Measurements from ENCODE around the gene TCF3.

TCF3 gene

GRCh38 chr19:1661995-1662394 is 9.6 kb upstream of the TCF3 start:
- H3K36me3 ChIP-seq (ENCODE audit: control insufficient read depth in 1 of 2, insufficient read depth in 2 of 2, low read depth in 1 of 2, low read length in 2 of 2) = no peaks in the 10 kb centered on the region
- no peak for DNase-seq
- no peak overlapping the region for H3K27ac ChIP-seq (ENCODE audit: low read length, poor library complexity, severe bottlenecking)
- H4K91ac ChIP-seq (ENCODE audit: low read length) = no peak overlapping the region
- no peak overlapping the region for H3K14ac ChIP-seq (ENCODE audit: low read length in 2 of 2)
- no peaks in the 10 kb centered on the region for H3K79me1 ChIP-seq (replicated peaks; ENCODE audit: low read length, poor library complexity, severe bottlenecking)
- H3K9me3 ChIP-seq (ENCODE audit: control insufficient read depth, low read length) = no peaks in the 10 kb centered on the region
- no peak overlapping the region for H3K4me3 ChIP-seq (ENCODE audit: insufficient read depth in 1 of 2, low read depth in 1 of 2, low read length in 2 of 2)
- no peak overlapping the region for H2BK12ac ChIP-seq (ENCODE audit: low read length in 2 of 2)
- H3K4ac ChIP-seq (ENCODE audit: low read depth in 1 of 2, low read length in 2 of 2) = no peak overlapping the region
- H3K4me1 ChIP-seq (ENCODE audit: control insufficient read depth, insufficient read depth, low read depth, low read length) = peaks cover 10% of the 10 kb centered on the region
- H2AK5ac ChIP-seq (ENCODE audit: low read length, severe bottlenecking) = no peak overlapping the region
- H3K18ac ChIP-seq (ENCODE audit: low read depth in 1 of 2, low read length in 2 of 2) = no peak overlapping the region
- H3K23ac ChIP-seq (ENCODE audit: low read length in 2 of 2) = no peak overlapping the region
- H3K9ac ChIP-seq (ENCODE audit: low read length) = no peak overlapping the region
- peaks cover 0 to 17% of the 10 kb centered on the region in 2 experiments for H3K27me3 ChIP-seq (ENCODE audit: control insufficient read depth in 1 of 2, insufficient read depth in 1 of 2, low read length in 2 of 2)
- no peak overlapping the region for H2AFZ ChIP-seq (ENCODE audit: low read depth, low read length)
- no peak overlapping the region for H3K4me2 ChIP-seq (ENCODE audit: low read length, poor library complexity, severe bottlenecking)
- no peak overlapping the region for H2BK120ac ChIP-seq (ENCODE audit: low read depth, low read length)
- H2BK15ac ChIP-seq (ENCODE audit: low read depth, poor library complexity, severe bottlenecking) = no peak overlapping the region
- WGBS = 98% methylated on average over 3 of the region's 4 CpGs
- no peak overlapping the region for H4K8ac ChIP-seq (ENCODE audit: low read length)
- H2BK5ac ChIP-seq (ENCODE audit: low read depth, low read length, poor library complexity, severe bottlenecking) = no peak overlapping the region

GRCh38 chr19:1659084-1659427 is 6.6 kb upstream of the TCF3 start:
- Histone ChIP-seq H2BK12ac (ENCODE audit: low read length in 2 of 2) (no peak overlapping the region), H3K23ac (ENCODE audit: low read length in 2 of 2) (no peak overlapping the region), H2BK5ac (ENCODE audit: low read depth, low read length, poor library complexity, severe bottlenecking) (no peak overlapping the region), H3K27me3 (ENCODE audit: control insufficient read depth in 1 of 2, insufficient read depth in 1 of 2, low read length in 2 of 2) (peaks cover 0 to 11% of the 10 kb centered on the region in 2 experiments), H3K27ac (ENCODE audit: low read length, poor library complexity, severe bottlenecking) (no peak overlapping the region), H3K9ac (ENCODE audit: low read length) (no peak overlapping the region), H2AFZ (ENCODE audit: low read depth, low read length) (no peak overlapping the region), H3K36me3 (ENCODE audit: control insufficient read depth in 1 of 2, insufficient read depth in 2 of 2, low read depth in 1 of 2, low read length in 2 of 2) (no peaks in the 10 kb centered on the region), H3K4ac (ENCODE audit: low read depth in 1 of 2, low read length in 2 of 2) (no peak overlapping the region), H3K4me1 (ENCODE audit: control insufficient read depth, insufficient read depth, low read depth, low read length) (peaks cover 20% of the 10 kb centered on the region), H3K4me2 (ENCODE audit: low read length, poor library complexity, severe bottlenecking) (no peak overlapping the region), H2AK5ac (ENCODE audit: low read length, severe bottlenecking) (no peak overlapping the region), H3K14ac (ENCODE audit: low read length in 2 of 2) (no peak overlapping the region), H3K79me1 (replicated peaks; ENCODE audit: low read length, poor library complexity, severe bottlenecking) (no peaks in the 10 kb centered on the region), H3K4me3 (ENCODE audit: insufficient read depth in 1 of 2, low read depth in 1 of 2, low read length in 2 of 2) (no peak overlapping the region), H2BK120ac (ENCODE audit: low read depth, low read length) (no peak overlapping the region), H3K18ac (ENCODE audit: low read depth in 1 of 2, low read length in 2 of 2) (no peak overlapping the region), H4K8ac (ENCODE audit: low read length) (no peak overlapping the region), H3K9me3 (ENCODE audit: control insufficient read depth, low read length) (no peaks in the 10 kb centered on the region), H4K91ac (ENCODE audit: low read length) (no peak overlapping the region), H2BK15ac (ENCODE audit: low read depth, poor library complexity, severe bottlenecking) (no peak overlapping the region)
- DNase-seq = no peak
- WGBS = 79% methylated on average over 3 of the region's 4 CpGs

GRCh38 chr19:1658150-1659083 is 6.0 kb upstream of the TCF3 start:
- no peak for DNase-seq
- H3K18ac ChIP-seq (ENCODE audit: low read depth in 1 of 2, low read length in 2 of 2) = no peak overlapping the region
- H4K91ac ChIP-seq (ENCODE audit: low read length) = no peak overlapping the region
- H2AFZ ChIP-seq (ENCODE audit: low read depth, low read length) = no peak overlapping the region
- no peaks in the 10 kb centered on the region for H3K79me1 ChIP-seq (replicated peaks; ENCODE audit: low read length, poor library complexity, severe bottlenecking)
- H2BK15ac ChIP-seq (ENCODE audit: low read depth, poor library complexity, severe bottlenecking) = no peak overlapping the region
- H3K9ac ChIP-seq (ENCODE audit: low read length) = no peak overlapping the region
- no peak overlapping the region for H2BK5ac ChIP-seq (ENCODE audit: low read depth, low read length, poor library complexity, severe bottlenecking)
- peaks cover 21% of the 10 kb centered on the region for H3K4me1 ChIP-seq (ENCODE audit: control insufficient read depth, insufficient read depth, low read depth, low read length)
- no peak overlapping the region for H2AK5ac ChIP-seq (ENCODE audit: low read length, severe bottlenecking)
- H3K36me3 ChIP-seq (ENCODE audit: control insufficient read depth in 1 of 2, insufficient read depth in 2 of 2, low read depth in 1 of 2, low read length in 2 of 2) = no peaks in the 10 kb centered on the region
- no peaks in the 10 kb centered on the region for H3K9me3 ChIP-seq (ENCODE audit: control insufficient read depth, low read length)
- no peak overlapping the region for H2BK120ac ChIP-seq (ENCODE audit: low read depth, low read length)
- H3K14ac ChIP-seq (ENCODE audit: low read length in 2 of 2) = no peak overlapping the region
- no peak overlapping the region for H3K4me2 ChIP-seq (ENCODE audit: low read length, poor library complexity, severe bottlenecking)
- no peak overlapping the region for H3K27ac ChIP-seq (ENCODE audit: low read length, poor library complexity, severe bottlenecking)
- H4K8ac ChIP-seq (ENCODE audit: low read length) = no peak overlapping the region
- H3K27me3 ChIP-seq (ENCODE audit: control insufficient read depth in 1 of 2, insufficient read depth in 1 of 2, low read length in 2 of 2) = peaks cover 0 to 11% of the 10 kb centered on the region in 2 experiments
- no peak overlapping the region for H3K4me3 ChIP-seq (ENCODE audit: insufficient read depth in 1 of 2, low read depth in 1 of 2, low read length in 2 of 2)
- no peak overlapping the region for H2BK12ac ChIP-seq (ENCODE audit: low read length in 2 of 2)
- 82% methylated on average over 33 of the region's 33 CpGs for WGBS
- H3K23ac ChIP-seq (ENCODE audit: low read length in 2 of 2) = no peak overlapping the region
- no peak overlapping the region for H3K4ac ChIP-seq (ENCODE audit: low read depth in 1 of 2, low read length in 2 of 2)

GRCh38 chr19:1657746-1658145 is 5.3 kb upstream of the TCF3 start:
- Histone ChIP-seq H3K79me1 (replicated peaks; ENCODE audit: low read length, poor library complexity, severe bottlenecking) (no peaks in the 10 kb centered on the region), H2AFZ (ENCODE audit: low read depth, low read length) (no peak overlapping the region), H3K4ac (ENCODE audit: low read depth in 1 of 2, low read length in 2 of 2) (no peak overlapping the region), H2AK5ac (ENCODE audit: low read length, severe bottlenecking) (no peak overlapping the region), H3K14ac (ENCODE audit: low read length in 2 of 2) (no peak overlapping the region), H3K9ac (ENCODE audit: low read length) (no peak overlapping the region), H4K8ac (ENCODE audit: low read length) (no peak overlapping the region), H3K4me3 (ENCODE audit: insufficient read depth in 1 of 2, low read depth in 1 of 2, low read length in 2 of 2) (no peak overlapping the region), H3K9me3 (ENCODE audit: control insufficient read depth, low read length) (no peaks in the 10 kb centered on the region), H4K91ac (ENCODE audit: low read length) (no peak overlapping the region), H2BK120ac (ENCODE audit: low read depth, low read length) (no peak overlapping the region), H3K23ac (ENCODE audit: low read length in 2 of 2) (no peak overlapping the region), H2BK12ac (ENCODE audit: low read length in 2 of 2) (no peak overlapping the region), H2BK5ac (ENCODE audit: low read depth, low read length, poor library complexity, severe bottlenecking) (no peak overlapping the region), H3K36me3 (ENCODE audit: control insufficient read depth in 1 of 2, insufficient read depth in 2 of 2, low read depth in 1 of 2, low read length in 2 of 2) (no peaks in the 10 kb centered on the region), H3K18ac (ENCODE audit: low read depth in 1 of 2, low read length in 2 of 2) (no peak overlapping the region), H3K27ac (ENCODE audit: low read length, poor library complexity, severe bottlenecking) (no peak overlapping the region), H3K27me3 (ENCODE audit: control insufficient read depth in 1 of 2, insufficient read depth in 1 of 2, low read length in 2 of 2) (peaks cover 0 to 11% of the 10 kb centered on the region in 2 experiments), H3K4me2 (ENCODE audit: low read length, poor library complexity, severe bottlenecking) (no peak overlapping the region), H2BK15ac (ENCODE audit: low read depth, poor library complexity, severe bottlenecking) (no peak overlapping the region), H3K4me1 (ENCODE audit: control insufficient read depth, insufficient read depth, low read depth, low read length) (peaks cover 21% of the 10 kb centered on the region)
- 86% methylated on average over 17 of the region's 17 CpGs for WGBS
- no peak for DNase-seq

All from mesenchymal stem cell (in vitro differentiated cells and primary cell).